GM12878 (cell line): ENCODE data around the gene RNF166. TPM values are rescaled to one million over a fixed set of nuclear protein-coding genes. Genes with fewer than 3 reads are reported as not detected.

Experiments used
- ATAC-seq: fragments of 200-7000 bp; cut with Tn5 transposase; 3 replicates; pipeline ENCODE4 v1.9.1; 2020; ENCODE audit warnings: mild to moderate bottlenecking, moderate library complexity
- BruUV-seq: library from RNA; stranded (reverse); fragments of 400-500 nt; replicated peaks from 2 replicates; lab custom pipeline; 2021; lab: Mats Ljungman, UMichigan
- CTCF ChIA-PET: fragments of 300-600 bp; sonication (Branson Sonifier 250); formaldehyde crosslinking; extraction: SDS; loops from one replicate; lab custom pipeline; 2021; ENCODE audit warnings: inconsistent platforms; lab: Yijun Ruan, JAX
- POLR2A ChIA-PET: fragments of 350-600 bp; formaldehyde crosslinking; extraction: SDS; loops from one replicate; lab custom pipeline; 2021; ENCODE audit warnings: inconsistent platforms; lab: Charles Lee
- RAD21 ChIA-PET: fragments of 300-600 bp; sonication (Branson Sonifier 250); formaldehyde crosslinking; loops from one replicate; lab custom pipeline; 2023; ENCODE audit warnings: antibody characterized with exemption; ENCODE audit not compliant: unreplicated experiment; lab: Charles Lee
- SMC1A ChIA-PET: fragments of 300-600 bp; sonication (Branson Sonifier 250); formaldehyde crosslinking; loops from one replicate; lab custom pipeline; 2023; ENCODE audit not compliant: unreplicated experiment, uncharacterized antibody; lab: Charles Lee
- DNase-seq: peaks from one replicate; pipeline ENCODE4 v3.0.0-alpha.2; 2011; ENCODE audit warnings: low read depth, low spot score
- FAIRE-seq: peaks from 3 replicates; lab custom pipeline; 2011; peaks lifted over from hg19 to GRCh38; lab: Jason Lieb, UNC
- H2AFZ ChIP-seq: 2 replicates; pipeline ENCODE4 v1.6.0; 2011; ENCODE audit warnings: low read depth, low read length, control low read depth; ENCODE audit not compliant: control insufficient read depth
- H3K27ac ChIP-seq: 2 replicates; pipeline ENCODE4 v1.5.1; 2011; ENCODE audit warnings: control low read depth; ENCODE audit not compliant: control insufficient read depth, insufficient read depth
- H3K27me3 ChIP-seq, 2 experiments: replicated peaks in 1 of 2; 2 replicates each; pipeline versions ENCODE4 v1.6.0 to v1.6.1; 2011; ENCODE audit warnings: low read length in 1 of 2; ENCODE audit not compliant: control insufficient read depth in 2 of 2, insufficient read depth in 2 of 2
- H3K36me3 ChIP-seq, 2 experiments: 2 replicates each; pipeline ENCODE4 v1.5.1; 2011; ENCODE audit warnings: low read length in 1 of 2; ENCODE audit not compliant: control insufficient read depth in 2 of 2, insufficient read depth in 2 of 2
- H3K4me1 ChIP-seq: 2 replicates; pipeline ENCODE4 v1.6.1; 2011; ENCODE audit warnings: mild to moderate bottlenecking, low read length, moderate library complexity, mixed read lengths; ENCODE audit not compliant: control insufficient read depth, insufficient read depth
- H3K4me2 ChIP-seq: 2 replicates; pipeline ENCODE4 v1.6.0; 2011; ENCODE audit warnings: control low read depth; ENCODE audit not compliant: control insufficient read depth, insufficient read depth
- H3K4me3 ChIP-seq: fragments of 200-600 bp; sonication (generic); 2 replicates; pipeline ENCODE4 v1.5.1; 2016
- H3K79me2 ChIP-seq: 2 replicates; pipeline ENCODE4 v1.6.0; 2011; ENCODE audit warnings: low read length; ENCODE audit not compliant: control insufficient read depth, insufficient read depth
- H3K9ac ChIP-seq: 2 replicates; pipeline ENCODE4 v1.8.0; 2011; ENCODE audit warnings: low read length, control low read depth, mixed read lengths; ENCODE audit not compliant: control insufficient read depth, insufficient read depth
- H3K9me3 ChIP-seq: replicated peaks from 3 replicates; pipeline ENCODE4 v1.5.1; 2011; ENCODE audit warnings: mild to moderate bottlenecking, low read length; ENCODE audit not compliant: control insufficient read depth, insufficient read depth
- H4K20me1 ChIP-seq: 2 replicates; pipeline ENCODE4 v1.6.0; 2011; ENCODE audit not compliant: control insufficient read depth, insufficient read depth
- BMI1 ChIP-seq: fragments of 450-650 bp; IDR thresholded peaks from 2 replicates; pipeline ENCODE4 v1.6.1; 2016; ENCODE audit warnings: mild to moderate bottlenecking, moderate library complexity, borderline replicate concordance
- CBX5 ChIP-seq: sonication (generic); IDR thresholded peaks from 2 replicates; pipeline ENCODE4 v1.6.1; 2016; ENCODE audit warnings: low read depth, moderate library complexity, mild to moderate bottlenecking, inconsistent platforms
- IKZF1 ChIP-seq: fragments of 450-650 bp; conservative IDR thresholded peaks from 2 replicates; pipeline ENCODE4 v1.6.1; 2017; ENCODE audit warnings: antibody characterized with exemption, mild to moderate bottlenecking
- JUNB ChIP-seq: IDR thresholded peaks from 2 replicates; pipeline ENCODE4 v1.6.1; 2016; ENCODE audit warnings: antibody characterized with exemption, mild to moderate bottlenecking
- MAX ChIP-seq: IDR thresholded peaks from 2 replicates; pipeline ENCODE4 v1.6.1; 2012; ENCODE audit warnings: low read depth, low read length, improper control_type of control experiment
- MYC ChIP-seq: IDR thresholded peaks from 2 replicates; pipeline ENCODE4 v1.6.1; 2011; ENCODE audit warnings: mild to moderate bottlenecking, low read length, moderate library complexity, inconsistent platforms; ENCODE audit not compliant: insufficient read depth, insufficient replicate concordance, insufficient read length, severe bottlenecking
- RAD51 ChIP-seq: fragments of 450-650 bp; IDR thresholded peaks from 2 replicates; pipeline ENCODE4 v1.6.1; 2016; ENCODE audit warnings: moderate library complexity, mild to moderate bottlenecking, inconsistent platforms
- SMAD1 ChIP-seq: fragments of 450-650 bp; IDR thresholded peaks from 2 replicates; pipeline ENCODE4 v1.6.1; 2018; ENCODE audit warnings: mild to moderate bottlenecking, low read depth; ENCODE audit not compliant: partially characterized antibody
- SMC3 ChIP-seq: IDR thresholded peaks from 2 replicates; pipeline ENCODE4 v1.6.1; 2011; ENCODE audit warnings: low read length, improper control_type of control experiment, borderline replicate concordance
- TBL1XR1 ChIP-seq: IDR thresholded peaks from 2 replicates; pipeline ENCODE4 v1.6.1; 2012; ENCODE audit warnings: low read depth, low read length, improper control_type of control experiment
- ZBTB4 ChIP-seq: fragments of 450-650 bp; formaldehyde crosslinking; IDR thresholded peaks from 2 replicates; pipeline ENCODE4 v1.4.0; 2022; ENCODE audit warnings: mild to moderate bottlenecking, moderate library complexity
- WGBS: methylation state at CpG from one replicate; pipeline ENCODE4 v1.1.6; 2016; ENCODE audit warnings: low lambda C conversion rate; ENCODE audit not compliant: insufficient replicate concordance, insufficient coverage; ENCODE audit errors: missing lambda C conversion rate; 5-methylcytosine and 5-hydroxymethylcytosine counted together
- in situ Hi-C: fragments of 300-500 bp; cut with MboI; formaldehyde crosslinking; loops from 9 replicates; pipeline ENCODE4 v1.14.3; 2018; ENCODE audit warnings: mixed read lengths
- intact Hi-C: fragments of 100-400 bp; cut with micrococcal nuclease; formaldehyde crosslinking; loops from one replicate; pipeline ENCODE4 v1.14.2; 2022; ENCODE audit not compliant: unreplicated experiment
- polyA plus RNA-seq, 11 experiments: library from polyadenylated mRNA; depleted of rRNA in 4 of 11; unstranded in 6 of 11; stranded (reverse) in 5 of 11; fragments of >200 nt; fragmentation: Nextera tagmentation in 4 of 11; fragmentation: Illumina TruSeq in 1 of 11; extraction: Ambion mirVana in 4 of 11; extraction: Trizol in 1 of 11; gene quantifications; 1 replicate in 1 of 11; 2 replicates in 10 of 11; pipeline versions ENCODE4 v1.2.1 to v1.2.3, GENCODE V29; 2011 to 2016; ENCODE audit warnings: inconsistent platforms in 2 of 11, missing spikeins in 2 of 11, low read depth in 1 of 11
- total RNA-seq, 4 experiments: library from RNA; depleted of rRNA in 3 of 4; stranded (reverse); fragments of >200 nt in 3 of 4; fragmentation: Illumina TruSeq in 1 of 4; extraction: Trizol in 1 of 4; gene quantifications; 2 replicates each; pipeline versions ENCODE4 v1.2.1 to v1.2.3, GENCODE V29; 2013 to 2021
- TF ChIP-seq, protein P1 (sequence below): fragments of 450-650 bp; IDR thresholded peaks from 2 replicates; pipeline ENCODE4 v1.6.1; 2017; ENCODE audit warnings: borderline replicate concordance
- TF ChIP-seq, protein P2 (sequence below): fragments of 450-650 bp; IDR thresholded peaks from 2 replicates; pipeline ENCODE4 v1.6.1; 2016; ENCODE audit warnings: mild to moderate bottlenecking
- TF ChIP-seq, protein P3 (sequence below): fragments of 150-350 bp; IDR thresholded peaks from 2 replicates; pipeline ENCODE4 v1.6.1; 2014; ENCODE audit warnings: mild to moderate bottlenecking, low read depth, low read length

RNF166 gene
- total and polyA plus RNA-seq, 10 of the 15 experiments (the other 5 are each of a cell fraction or from before 2014, with no cell fraction given) = 0.48 to 32.8 (median 12.1) TPM

- Histone ChIP-seq H3K4me1 (no peaks in the 10 kb centered on the region), H3K36me3 (peaks cover 13 to 54% of the 10 kb centered on the region in 2 experiments), H3K9me3 (no peaks in the 10 kb centered on the region), H3K79me2 (no peaks in the 10 kb centered on the region), H2AFZ (no peak overlapping the region), H3K27me3 (no peaks in the 10 kb centered on the region), H4K20me1 (no peaks in the 10 kb centered on the region), H3K4me3 (no peak overlapping the region), H3K27ac (no peak overlapping the region), H3K4me2 (no peak overlapping the region), H3K9ac (no peak overlapping the region)
- RAD21 ChIA-PET = no interaction called here
- DNase-seq (no peak), ATAC-seq (no peak), FAIRE-seq (no peak)
- CTCF ChIA-PET = no interaction called here
- SMC1A ChIA-PET = no interaction called here
- in situ Hi-C loops (no loop called here), intact Hi-C loops (no loop called here)
- POLR2A ChIA-PET = no interaction called here
- BruUV-seq = no TSS peak
- 96% methylated on average over 20 of the region's 21 CpGs for WGBS
- TF ChIP-seq BMI1 (no peak), SMAD1 (no peak), SMC3 (no peak), RAD51 (no peak), CBX5 (no peak), JUNB (no peak), ZBTB4 (CRISPR knock-in tag) (no peak), TBL1XR1 (no peak), MAX (no peak), IKZF1 (no peak), MYC (no peak)
- TF ChIP-seq, protein P1, sequence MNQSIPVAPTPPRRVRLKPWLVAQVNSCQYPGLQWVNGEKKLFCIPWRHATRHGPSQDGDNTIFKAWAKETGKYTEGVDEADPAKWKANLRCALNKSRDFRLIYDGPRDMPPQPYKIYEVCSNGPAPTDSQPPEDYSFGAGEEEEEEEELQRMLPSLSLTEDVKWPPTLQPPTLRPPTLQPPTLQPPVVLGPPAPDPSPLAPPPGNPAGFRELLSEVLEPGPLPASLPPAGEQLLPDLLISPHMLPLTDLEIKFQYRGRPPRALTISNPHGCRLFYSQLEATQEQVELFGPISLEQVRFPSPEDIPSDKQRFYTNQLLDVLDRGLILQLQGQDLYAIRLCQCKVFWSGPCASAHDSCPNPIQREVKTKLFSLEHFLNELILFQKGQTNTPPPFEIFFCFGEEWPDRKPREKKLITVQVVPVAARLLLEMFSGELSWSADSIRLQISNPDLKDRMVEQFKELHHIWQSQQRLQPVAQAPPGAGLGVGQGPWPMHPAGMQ = no peak
- TF ChIP-seq, protein P2, sequence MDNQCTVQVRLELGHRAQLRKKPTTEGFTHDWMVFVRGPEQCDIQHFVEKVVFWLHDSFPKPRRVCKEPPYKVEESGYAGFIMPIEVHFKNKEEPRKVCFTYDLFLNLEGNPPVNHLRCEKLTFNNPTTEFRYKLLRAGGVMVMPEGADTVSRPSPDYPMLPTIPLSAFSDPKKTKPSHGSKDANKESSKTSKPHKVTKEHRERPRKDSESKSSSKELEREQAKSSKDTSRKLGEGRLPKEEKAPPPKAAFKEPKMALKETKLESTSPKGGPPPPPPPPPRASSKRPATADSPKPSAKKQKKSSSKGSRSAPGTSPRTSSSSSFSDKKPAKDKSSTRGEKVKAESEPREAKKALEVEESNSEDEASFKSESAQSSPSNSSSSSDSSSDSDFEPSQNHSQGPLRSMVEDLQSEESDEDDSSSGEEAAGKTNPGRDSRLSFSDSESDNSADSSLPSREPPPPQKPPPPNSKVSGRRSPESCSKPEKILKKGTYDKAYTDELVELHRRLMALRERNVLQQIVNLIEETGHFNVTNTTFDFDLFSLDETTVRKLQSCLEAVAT = no peak
- TF ChIP-seq, protein P3, sequence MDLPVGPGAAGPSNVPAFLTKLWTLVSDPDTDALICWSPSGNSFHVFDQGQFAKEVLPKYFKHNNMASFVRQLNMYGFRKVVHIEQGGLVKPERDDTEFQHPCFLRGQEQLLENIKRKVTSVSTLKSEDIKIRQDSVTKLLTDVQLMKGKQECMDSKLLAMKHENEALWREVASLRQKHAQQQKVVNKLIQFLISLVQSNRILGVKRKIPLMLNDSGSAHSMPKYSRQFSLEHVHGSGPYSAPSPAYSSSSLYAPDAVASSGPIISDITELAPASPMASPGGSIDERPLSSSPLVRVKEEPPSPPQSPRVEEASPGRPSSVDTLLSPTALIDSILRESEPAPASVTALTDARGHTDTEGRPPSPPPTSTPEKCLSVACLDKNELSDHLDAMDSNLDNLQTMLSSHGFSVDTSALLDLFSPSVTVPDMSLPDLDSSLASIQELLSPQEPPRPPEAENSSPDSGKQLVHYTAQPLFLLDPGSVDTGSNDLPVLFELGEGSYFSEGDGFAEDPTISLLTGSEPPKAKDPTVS = no peak
These were observed 10.4 kb upstream of the RNF166 start for GRCh38 chr16:88716601-88717001.
